Immature natural killer cell (primary cell): ENCODE measurements around the gene SYNDIG1. TPM values are rescaled to one million over a fixed set of nuclear protein-coding genes. Genes with fewer than 3 reads are reported as not detected.

Experiments used
- DNase-seq, 3 donors: peaks; one replicate each; pipeline ENCODE4 v3.0.0; 2022; ENCODE audit warnings: mixed read lengths in 1 of 3
- H3K27ac Mint-ChIP-seq, 6 donors: one replicate each; pipeline ENCODE4 v1.8.0; 2020; ENCODE audit warnings: mixed read lengths in 6 of 6, mild to moderate bottlenecking in 5 of 6, inconsistent platforms in 4 of 6, moderate library complexity in 3 of 6
- H3K27me3 Mint-ChIP-seq, 3 donors: one replicate each; pipeline ENCODE4 v1.8.0; 2020 to 2021; ENCODE audit warnings: low read depth in 3 of 3, mild to moderate bottlenecking in 3 of 3, mixed read lengths in 3 of 3, moderate library complexity in 3 of 3, inconsistent platforms in 1 of 3
- H3K36me3 Mint-ChIP-seq, 3 donors: one replicate each; pipeline ENCODE4 v1.8.0; 2020; ENCODE audit warnings: mixed read lengths in 3 of 3, inconsistent platforms in 2 of 3, mild to moderate bottlenecking in 2 of 3
- H3K4me1 Mint-ChIP-seq, 2 donors: one replicate each; pipeline ENCODE4 v1.8.0; 2020; ENCODE audit warnings: inconsistent platforms in 2 of 2, mild to moderate bottlenecking in 2 of 2, mixed read lengths in 2 of 2, moderate library complexity in 1 of 2
- H3K4me3 Mint-ChIP-seq, 5 donors: one replicate each; pipeline ENCODE4 v1.8.0; 2020; ENCODE audit warnings: mild to moderate bottlenecking in 5 of 5, mixed read lengths in 5 of 5, inconsistent platforms in 3 of 5, moderate library complexity in 3 of 5
- H3K9me3 Mint-ChIP-seq, 6 donors: one replicate each; pipeline ENCODE4 v1.8.0; 2020; ENCODE audit warnings: mild to moderate bottlenecking in 6 of 6, mixed read lengths in 6 of 6, inconsistent platforms in 4 of 6, moderate library complexity in 3 of 6
- polyA plus RNA-seq, 3 donors: library from polyadenylated mRNA; unstranded; fragments of 300-500 nt; fragmentation: Illumina TruSeq; gene quantifications; one replicate each; pipeline ENCODE4 v1.2.3, GENCODE V29; 2021

Gene SYNDIG1
- not detected for polyA plus RNA-seq

DNA sequence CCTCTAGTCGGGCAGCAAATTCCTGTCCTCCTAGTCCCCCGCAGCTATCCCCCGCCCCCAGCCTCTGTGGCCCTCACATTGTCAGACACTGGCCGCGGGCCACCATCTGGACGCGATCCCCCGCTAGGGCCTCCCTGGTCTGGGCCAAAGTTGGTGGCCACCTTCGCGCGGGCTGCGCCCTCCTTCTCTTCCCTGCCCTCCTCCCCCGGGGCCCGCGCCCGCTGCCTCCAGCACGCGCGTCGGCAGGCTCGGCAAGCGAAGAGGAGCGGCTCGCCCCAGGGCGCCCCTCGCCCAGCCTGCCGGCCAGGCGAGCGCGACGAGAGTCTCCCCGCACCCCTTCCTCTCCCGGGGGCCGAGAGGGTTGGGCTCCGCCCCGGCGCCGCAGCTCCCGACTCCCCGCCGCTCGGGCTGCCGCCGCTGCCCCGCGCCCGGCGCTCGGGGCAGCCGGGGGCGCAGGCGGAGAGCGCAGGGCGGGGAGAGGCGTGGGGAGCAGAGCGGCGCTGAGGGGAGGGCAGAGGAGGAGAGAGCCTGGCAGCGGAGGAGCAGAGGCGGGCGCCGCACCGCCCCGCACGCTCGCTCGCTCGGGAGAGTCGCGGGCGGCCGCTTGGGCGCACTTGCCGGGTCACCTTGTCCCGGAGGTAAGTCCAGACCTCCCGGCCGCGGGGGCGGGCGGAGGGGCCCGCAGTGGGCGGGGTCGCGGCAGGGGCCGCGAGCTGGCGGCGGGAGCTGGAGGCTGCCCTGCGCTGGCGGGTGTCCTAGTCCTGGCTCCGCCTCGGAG, at the start of gene SYNDIG1:
Gene SYNDIG1, plus strand, starts transcription at position 514 of the 778 bp plus-strand sequence. CDS start 73,469 bp downstream, outside the sequence.
- no peaks in the 10 kb centered on the region for H3K9me3 Mint-ChIP-seq
- no peaks in the 10 kb centered on the region for H3K36me3 Mint-ChIP-seq
- no peak within 1 kb of the TSS for H3K27ac Mint-ChIP-seq
- peaks cover 8 to 24% (median 9%) of the 10 kb centered on the region in 3 donors for H3K27me3 Mint-ChIP-seq
- H3K4me1 Mint-ChIP-seq: no peaks in the 10 kb centered on the region
- DNase-seq: no peak
- no peak within 1 kb of the TSS for H3K4me3 Mint-ChIP-seq

DNA sequence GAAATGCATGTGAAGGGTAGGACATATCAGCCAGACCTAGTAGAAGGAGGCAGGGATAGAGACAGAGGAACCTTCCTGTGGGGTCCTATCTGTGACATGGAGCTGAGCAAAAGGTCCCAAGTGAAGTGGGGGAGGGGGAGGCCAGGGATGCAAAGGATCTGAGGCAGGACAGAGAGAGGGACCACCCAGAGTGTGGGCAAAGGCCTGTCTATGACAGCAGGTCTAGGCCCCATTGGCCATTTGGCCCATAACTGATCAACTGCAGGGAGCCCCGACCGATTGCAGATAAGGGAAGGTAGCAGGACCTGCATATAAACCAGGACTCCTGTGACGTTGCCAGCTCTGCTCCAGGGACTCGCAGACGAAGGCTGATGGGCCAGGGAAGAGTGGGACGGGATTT, 49.6 kb upstream of the SYNDIG1 start:
- Mint-ChIP-seq H3K4me1 (no peaks in the 10 kb centered on the region), H3K4me3 (no peak overlapping the region), H3K36me3 (peaks cover 0 to 4% (median 3%) of the 10 kb centered on the region in 3 donors), H3K9me3 (peaks cover 0 to 22% (median 13%) of the 10 kb centered on the region in 6 donors), H3K27ac (no peak overlapping the region), H3K27me3 (peaks cover 2 to 5% (median 2%) of the 10 kb centered on the region in 3 donors)
- no peak for DNase-seq

- H3K4me3 Mint-ChIP-seq: no peak overlapping the region
Measured at GRCh38 chr20:24420567-24420966, 48.9 kb upstream of the SYNDIG1 start.

DNA sequence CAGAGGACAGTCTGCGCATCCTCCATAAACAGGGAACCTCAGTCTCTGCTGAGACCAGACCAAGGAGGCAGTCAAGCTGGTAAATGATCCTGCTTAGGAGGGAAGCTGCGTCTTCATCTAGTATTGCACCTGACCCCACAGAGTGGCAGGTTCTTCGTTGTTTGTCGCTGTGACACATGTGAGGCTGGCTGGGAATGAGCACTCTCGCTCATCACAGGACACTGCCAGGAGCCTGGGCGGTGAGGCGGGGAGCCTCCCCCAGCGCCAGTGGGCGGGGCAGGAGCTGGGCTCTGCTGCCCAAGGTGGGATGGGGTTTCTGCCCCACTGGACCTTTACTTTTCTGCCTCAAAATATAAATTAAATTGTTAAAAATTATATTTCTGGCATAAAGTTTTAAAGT, 48.4 kb upstream of the SYNDIG1 start:
- Mint-ChIP-seq H3K27ac (no peak overlapping the region), H3K9me3 (peaks cover 0 to 10% (median 6%) of the 10 kb centered on the region in 6 donors), H3K27me3 (peaks cover 0 to 8% (median 2%) of the 10 kb centered on the region in 3 donors), H3K36me3 (no peaks in the 10 kb centered on the region), H3K4me3 (no peak overlapping the region), H3K4me1 (no peaks in the 10 kb centered on the region)
- DNase-seq: no peak

More at GRCh38 chr20:24420567-24420966, 48.9 kb upstream of the SYNDIG1 start:
- H3K36me3 Mint-ChIP-seq: peaks cover 0 to 4% (median 3%) of the 10 kb centered on the region in 3 donors
- no peak for DNase-seq
- peaks cover 2 to 5% (median 2%) of the 10 kb centered on the region in 3 donors for H3K27me3 Mint-ChIP-seq
- peaks cover 0 to 15% (median 10%) of the 10 kb centered on the region in 6 donors for H3K9me3 Mint-ChIP-seq
- no peak overlapping the region for H3K27ac Mint-ChIP-seq
- H3K4me1 Mint-ChIP-seq: no peaks in the 10 kb centered on the region

- Mint-ChIP-seq H3K36me3 (no peaks in the 10 kb centered on the region), H3K4me1 (no peaks in the 10 kb centered on the region), H3K9me3 (no peaks in the 10 kb centered on the region), H3K27ac (no peak overlapping the region), H3K4me3 (no peak overlapping the region), H3K27me3 (peaks cover 0 to 8% (median 2%) of the 10 kb centered on the region in 3 donors)
- no peak for DNase-seq
Measured at GRCh38 chr20:24422091-24422760, 47.2 kb upstream of the SYNDIG1 start.

DNA sequence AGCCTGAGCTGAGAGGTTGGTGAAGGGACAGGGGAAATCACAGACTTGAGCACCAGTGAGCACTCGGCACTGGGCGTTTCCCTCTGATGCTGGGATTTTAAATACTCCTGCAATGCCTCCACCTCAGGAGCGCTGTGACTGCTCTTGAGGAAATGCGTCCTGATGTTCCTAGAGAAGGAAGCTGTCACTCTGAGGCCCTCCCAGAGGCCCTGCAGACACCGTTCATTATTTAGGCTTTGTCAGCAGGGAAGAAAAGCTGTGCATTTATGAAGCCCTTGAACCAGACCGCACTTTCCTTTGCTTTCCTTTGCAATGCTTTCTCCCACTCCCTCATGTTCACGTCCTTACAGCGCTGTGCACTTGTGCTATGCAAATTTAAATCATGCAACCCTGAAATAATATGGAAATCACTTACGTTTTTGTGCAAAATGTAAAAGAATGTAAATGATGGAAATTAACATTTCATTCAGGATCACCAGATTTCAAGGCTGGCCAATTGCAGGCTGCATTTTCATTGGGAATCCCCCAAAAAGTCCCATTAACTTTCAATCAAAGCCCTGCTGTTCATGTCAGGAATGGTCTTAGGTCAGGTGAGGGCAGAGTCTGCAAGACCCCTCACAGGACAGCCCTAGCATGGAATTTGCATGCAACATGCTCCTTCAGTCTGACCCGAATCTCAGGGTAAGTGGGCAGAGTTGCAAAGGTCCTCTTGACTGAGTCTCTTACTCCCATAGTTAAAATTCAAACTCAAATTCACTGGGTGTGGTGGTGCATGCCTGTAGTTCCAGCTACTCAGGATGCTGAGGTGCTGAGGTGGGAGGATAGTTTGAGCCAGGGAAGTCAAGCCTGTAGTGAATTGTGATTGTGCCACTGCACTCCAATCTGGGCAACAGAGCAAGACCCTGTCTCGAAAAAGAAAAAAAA, 45.8 kb upstream of the SYNDIG1 start:
- no peaks in the 10 kb centered on the region for H3K36me3 Mint-ChIP-seq
- DNase-seq: no peak
- H3K4me3 Mint-ChIP-seq: no peak overlapping the region
- H3K9me3 Mint-ChIP-seq: no peaks in the 10 kb centered on the region
- H3K27ac Mint-ChIP-seq: no peak overlapping the region
- H3K27me3 Mint-ChIP-seq: peaks cover 0 to 6% (median 2%) of the 10 kb centered on the region in 3 donors
- H3K4me1 Mint-ChIP-seq: no peaks in the 10 kb centered on the region

GRCh38 chr20:24425523-24426135, 43.8 kb upstream of the SYNDIG1 start:
- Mint-ChIP-seq H3K4me3 (no peak overlapping the region), H3K27ac (no peak overlapping the region), H3K9me3 (no peaks in the 10 kb centered on the region), H3K36me3 (no peaks in the 10 kb centered on the region), H3K27me3 (peaks cover 0 to 5% (median 2%) of the 10 kb centered on the region in 3 donors), H3K4me1 (no peaks in the 10 kb centered on the region)
- DNase-seq: no peak

GRCh38 chr20:24431279-24432045, 38.0 kb upstream of the SYNDIG1 start:
- Mint-ChIP-seq H3K27ac (no peak overlapping the region), H3K36me3 (no peaks in the 10 kb centered on the region)

DNA sequence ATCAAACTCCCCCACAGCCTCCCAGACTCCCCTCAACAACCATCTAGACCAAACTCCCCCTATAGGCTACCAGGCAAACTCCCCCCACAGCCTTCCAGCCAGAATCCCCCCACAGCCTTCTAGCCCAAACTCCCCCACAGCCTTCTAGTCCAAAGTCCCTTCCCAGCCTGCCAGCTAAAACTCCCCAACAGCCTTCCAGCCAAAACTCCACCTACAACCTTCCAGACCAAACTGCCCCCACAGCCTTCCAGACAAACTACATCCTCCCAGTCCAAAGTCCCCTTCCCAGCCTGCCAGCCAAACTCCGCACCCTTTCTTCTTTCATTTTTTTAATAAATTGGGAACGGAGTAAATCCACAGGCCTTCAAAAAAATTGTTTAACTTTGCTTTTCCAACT, 37.4 kb upstream of the SYNDIG1 start:
- peaks cover 0 to 4% (median 0%) of the 10 kb centered on the region in 3 donors for H3K27me3 Mint-ChIP-seq
- no peak overlapping the region for H3K27ac Mint-ChIP-seq
- no peak for DNase-seq
- H3K36me3 Mint-ChIP-seq: no peaks in the 10 kb centered on the region
- no peak overlapping the region for H3K4me3 Mint-ChIP-seq
- H3K9me3 Mint-ChIP-seq: no peaks in the 10 kb centered on the region
- no peaks in the 10 kb centered on the region for H3K4me1 Mint-ChIP-seq

More at GRCh38 chr20:24431279-24432045, 38.0 kb upstream of the SYNDIG1 start:
- Mint-ChIP-seq H3K4me1 (no peaks in the 10 kb centered on the region), H3K4me3 (no peak overlapping the region), H3K27me3 (peaks cover 0 to 4% (median 0%) of the 10 kb centered on the region in 3 donors), H3K9me3 (no peaks in the 10 kb centered on the region)
- no peak for DNase-seq

- Mint-ChIP-seq H3K27ac (no peak overlapping the region), H3K9me3 (no peaks in the 10 kb centered on the region), H3K27me3 (peaks cover 0 to 4% (median 2%) of the 10 kb centered on the region in 3 donors), H3K4me1 (no peaks in the 10 kb centered on the region), H3K36me3 (no peaks in the 10 kb centered on the region), H3K4me3 (no peak overlapping the region)
- no peak for DNase-seq
Measured at GRCh38 chr20:24436160-24436559, 33.3 kb upstream of the SYNDIG1 start.

- no peaks in the 10 kb centered on the region for H3K4me1 Mint-ChIP-seq
- H3K27me3 Mint-ChIP-seq: peaks cover 0 to 2% (median 2%) of the 10 kb centered on the region in 3 donors
- no peaks in the 10 kb centered on the region for H3K36me3 Mint-ChIP-seq
- H3K4me3 Mint-ChIP-seq: no peak overlapping the region
- no peak overlapping the region for H3K27ac Mint-ChIP-seq
- H3K9me3 Mint-ChIP-seq: no peaks in the 10 kb centered on the region
- no peak for DNase-seq
Measured at GRCh38 chr20:24437196-24438082, 32.0 kb upstream of the SYNDIG1 start.

DNA sequence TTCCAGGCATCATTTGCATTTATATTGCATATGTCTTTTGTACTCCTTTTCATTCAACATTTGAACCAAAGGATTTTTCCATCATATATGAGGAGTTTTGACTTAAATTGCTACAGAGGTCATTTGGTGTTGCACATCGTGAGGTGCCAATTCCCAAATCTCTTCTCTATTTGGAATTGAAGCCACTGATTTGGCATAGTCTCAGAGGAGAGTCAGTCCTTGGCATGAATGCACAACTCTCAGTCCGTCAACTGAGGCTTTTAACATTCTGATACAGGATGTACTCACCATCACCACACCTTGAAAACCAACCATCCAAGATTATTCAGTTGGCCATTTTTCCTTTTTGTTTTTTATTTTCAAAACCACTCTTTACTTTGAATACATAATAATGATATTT, 31.1 kb upstream of the SYNDIG1 start:
- Mint-ChIP-seq H3K9me3 (no peaks in the 10 kb centered on the region), H3K27me3 (peaks cover 0 to 8% (median 2%) of the 10 kb centered on the region in 3 donors), H3K4me3 (no peak overlapping the region), H3K4me1 (no peaks in the 10 kb centered on the region), H3K27ac (no peak overlapping the region), H3K36me3 (no peaks in the 10 kb centered on the region)
- no peak for DNase-seq
